Ishikawa (cell line): ENCODE data around the gene RETREG1.

Source experiments
- CEBPB ChIP-seq: IDR thresholded peaks from 2 replicates; pipeline ENCODE4 v1.6.1; 2012
- CREB1 ChIP-seq: IDR thresholded peaks from 2 replicates; pipeline ENCODE4 v1.6.1; 2012; ENCODE audit warnings: low read depth
- EGR1 ChIP-seq: IDR thresholded peaks from 2 replicates; pipeline ENCODE4 v1.6.1; 2012
- EP300 ChIP-seq: IDR thresholded peaks from 2 replicates; pipeline ENCODE4 v1.6.1; 2012; ENCODE audit warnings: borderline replicate concordance
- FOXM1 ChIP-seq: IDR thresholded peaks from 2 replicates; pipeline ENCODE4 v1.6.1; 2012; ENCODE audit warnings: low read depth, borderline replicate concordance
- NFIC ChIP-seq: IDR thresholded peaks from 2 replicates; pipeline ENCODE4 v1.6.1; 2012
- RAD21 ChIP-seq: IDR thresholded peaks from 2 replicates; pipeline ENCODE4 v1.6.1; 2012; ENCODE audit warnings: low read depth
- TAF1 ChIP-seq: IDR thresholded peaks from 2 replicates; pipeline ENCODE4 v1.6.1; 2012; ENCODE audit warnings: low read depth, mild to moderate bottlenecking
- TCF12 ChIP-seq: IDR thresholded peaks from 2 replicates; pipeline ENCODE4 v1.6.1; 2012; ENCODE audit warnings: low read depth
- TEAD4 ChIP-seq: IDR thresholded peaks from 2 replicates; pipeline ENCODE4 v1.6.1; 2012
- YY1 ChIP-seq: IDR thresholded peaks from 2 replicates; pipeline ENCODE4 v1.6.1; 2012; ENCODE audit warnings: low read depth
- ZBTB7A ChIP-seq: IDR thresholded peaks from 2 replicates; pipeline ENCODE4 v1.6.1; 2012; ENCODE audit warnings: low read depth
- TF ChIP-seq, protein P1 (sequence below): IDR thresholded peaks from 2 replicates; pipeline ENCODE4 v1.6.1; 2012
- TF ChIP-seq, protein P2 (sequence below): IDR thresholded peaks from 2 replicates; pipeline ENCODE4 v1.6.1; 2012
- TF ChIP-seq, protein P3 (sequence below): IDR thresholded peaks from 2 replicates; pipeline ENCODE4 v1.6.1; 2012; ENCODE audit warnings: low read depth, mild to moderate bottlenecking

Gene RETREG1

DNA sequence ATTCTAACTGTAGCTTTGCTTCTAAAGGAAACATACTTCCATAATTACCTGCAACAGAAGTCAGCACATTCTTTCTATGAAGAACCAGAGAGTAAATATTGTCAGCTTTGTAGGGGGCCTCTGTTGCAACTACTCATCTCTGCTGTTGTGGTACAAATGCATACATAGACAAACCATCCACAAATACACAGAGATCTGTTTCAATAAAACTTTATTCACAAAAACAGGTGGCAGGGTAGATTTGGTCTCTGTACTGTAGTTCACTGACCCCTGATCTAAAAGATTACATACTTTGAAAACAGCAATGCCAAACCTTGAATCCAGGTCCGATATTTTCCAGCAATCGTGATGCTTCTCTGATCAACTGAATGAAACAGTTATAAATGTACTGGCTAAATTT, 44.9 kb upstream of the RETREG1 start:
- TF ChIP-seq TCF12 (no peak), EP300 (no peak), ZBTB7A (no peak), TEAD4 (no peak), NFIC (no peak), CEBPB (no peak), CREB1 (no peak), TAF1 (no peak), FOXM1 (no peak), EGR1 (no peak), YY1 (no peak), RAD21 (no peak)
- TF ChIP-seq, protein P1, sequence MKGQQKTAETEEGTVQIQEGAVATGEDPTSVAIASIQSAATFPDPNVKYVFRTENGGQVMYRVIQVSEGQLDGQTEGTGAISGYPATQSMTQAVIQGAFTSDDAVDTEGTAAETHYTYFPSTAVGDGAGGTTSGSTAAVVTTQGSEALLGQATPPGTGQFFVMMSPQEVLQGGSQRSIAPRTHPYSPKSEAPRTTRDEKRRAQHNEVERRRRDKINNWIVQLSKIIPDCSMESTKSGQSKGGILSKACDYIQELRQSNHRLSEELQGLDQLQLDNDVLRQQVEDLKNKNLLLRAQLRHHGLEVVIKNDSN: no peak
- TF ChIP-seq, protein P2, sequence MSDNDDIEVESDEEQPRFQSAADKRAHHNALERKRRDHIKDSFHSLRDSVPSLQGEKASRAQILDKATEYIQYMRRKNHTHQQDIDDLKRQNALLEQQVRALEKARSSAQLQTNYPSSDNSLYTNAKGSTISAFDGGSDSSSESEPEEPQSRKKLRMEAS: no peak
- TF ChIP-seq, protein P3, sequence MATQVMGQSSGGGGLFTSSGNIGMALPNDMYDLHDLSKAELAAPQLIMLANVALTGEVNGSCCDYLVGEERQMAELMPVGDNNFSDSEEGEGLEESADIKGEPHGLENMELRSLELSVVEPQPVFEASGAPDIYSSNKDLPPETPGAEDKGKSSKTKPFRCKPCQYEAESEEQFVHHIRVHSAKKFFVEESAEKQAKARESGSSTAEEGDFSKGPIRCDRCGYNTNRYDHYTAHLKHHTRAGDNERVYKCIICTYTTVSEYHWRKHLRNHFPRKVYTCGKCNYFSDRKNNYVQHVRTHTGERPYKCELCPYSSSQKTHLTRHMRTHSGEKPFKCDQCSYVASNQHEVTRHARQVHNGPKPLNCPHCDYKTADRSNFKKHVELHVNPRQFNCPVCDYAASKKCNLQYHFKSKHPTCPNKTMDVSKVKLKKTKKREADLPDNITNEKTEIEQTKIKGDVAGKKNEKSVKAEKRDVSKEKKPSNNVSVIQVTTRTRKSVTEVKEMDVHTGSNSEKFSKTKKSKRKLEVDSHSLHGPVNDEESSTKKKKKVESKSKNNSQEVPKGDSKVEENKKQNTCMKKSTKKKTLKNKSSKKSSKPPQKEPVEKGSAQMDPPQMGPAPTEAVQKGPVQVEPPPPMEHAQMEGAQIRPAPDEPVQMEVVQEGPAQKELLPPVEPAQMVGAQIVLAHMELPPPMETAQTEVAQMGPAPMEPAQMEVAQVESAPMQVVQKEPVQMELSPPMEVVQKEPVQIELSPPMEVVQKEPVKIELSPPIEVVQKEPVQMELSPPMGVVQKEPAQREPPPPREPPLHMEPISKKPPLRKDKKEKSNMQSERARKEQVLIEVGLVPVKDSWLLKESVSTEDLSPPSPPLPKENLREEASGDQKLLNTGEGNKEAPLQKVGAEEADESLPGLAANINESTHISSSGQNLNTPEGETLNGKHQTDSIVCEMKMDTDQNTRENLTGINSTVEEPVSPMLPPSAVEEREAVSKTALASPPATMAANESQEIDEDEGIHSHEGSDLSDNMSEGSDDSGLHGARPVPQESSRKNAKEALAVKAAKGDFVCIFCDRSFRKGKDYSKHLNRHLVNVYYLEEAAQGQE: no peak

DNA sequence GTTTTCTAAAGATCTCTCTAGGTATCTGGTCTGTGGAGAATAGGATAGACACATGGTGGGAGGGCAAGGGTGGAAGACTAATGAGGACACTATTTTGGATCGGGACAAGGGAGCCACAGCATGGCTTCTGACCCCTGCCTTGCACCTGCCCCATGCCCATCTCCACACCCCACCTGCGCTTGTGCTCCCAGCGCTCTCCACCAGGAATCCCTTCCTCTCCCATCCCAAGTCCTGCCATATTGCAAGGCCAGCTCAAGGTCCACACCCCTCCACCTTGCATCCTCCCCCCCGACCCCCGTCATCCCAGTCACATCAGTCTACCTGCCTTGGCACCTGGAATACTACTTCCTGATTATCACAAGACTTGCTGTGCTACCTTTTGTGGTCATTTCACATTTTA, 44.2 kb upstream of the RETREG1 start:
- TF ChIP-seq, protein P2: no peak
- TF ChIP-seq CREB1 (no peak), TAF1 (no peak), TEAD4 (no peak), FOXM1 (no peak), EGR1 (no peak), NFIC (no peak), CEBPB (no peak)

DNA sequence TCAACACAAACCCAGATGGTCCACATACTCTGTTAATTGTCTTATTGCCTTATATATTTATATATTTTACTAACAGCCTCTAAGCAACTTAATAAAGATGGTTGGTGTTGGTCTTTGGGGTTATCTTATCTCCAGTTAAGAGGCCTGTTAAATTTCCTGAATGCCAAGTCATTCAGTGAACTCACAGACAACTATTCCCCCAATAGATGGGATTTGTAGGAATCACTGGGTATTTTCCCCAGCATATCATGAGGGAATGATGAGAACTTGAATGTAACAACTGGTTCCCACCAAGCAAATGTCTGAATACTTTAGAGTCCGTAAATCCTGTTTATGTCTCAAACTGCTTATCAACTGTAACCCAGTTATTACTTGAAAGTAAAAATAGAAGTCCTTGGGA, 42.7 kb upstream of the RETREG1 start:
- TF ChIP-seq CREB1: no peak
- TF ChIP-seq YY1: no peak
- no peak for TF ChIP-seq TEAD4
- no peak for TF ChIP-seq TAF1
- TF ChIP-seq EP300: no peak
- TF ChIP-seq, protein P3: no peak
- TF ChIP-seq, protein P1: no peak

DNA sequence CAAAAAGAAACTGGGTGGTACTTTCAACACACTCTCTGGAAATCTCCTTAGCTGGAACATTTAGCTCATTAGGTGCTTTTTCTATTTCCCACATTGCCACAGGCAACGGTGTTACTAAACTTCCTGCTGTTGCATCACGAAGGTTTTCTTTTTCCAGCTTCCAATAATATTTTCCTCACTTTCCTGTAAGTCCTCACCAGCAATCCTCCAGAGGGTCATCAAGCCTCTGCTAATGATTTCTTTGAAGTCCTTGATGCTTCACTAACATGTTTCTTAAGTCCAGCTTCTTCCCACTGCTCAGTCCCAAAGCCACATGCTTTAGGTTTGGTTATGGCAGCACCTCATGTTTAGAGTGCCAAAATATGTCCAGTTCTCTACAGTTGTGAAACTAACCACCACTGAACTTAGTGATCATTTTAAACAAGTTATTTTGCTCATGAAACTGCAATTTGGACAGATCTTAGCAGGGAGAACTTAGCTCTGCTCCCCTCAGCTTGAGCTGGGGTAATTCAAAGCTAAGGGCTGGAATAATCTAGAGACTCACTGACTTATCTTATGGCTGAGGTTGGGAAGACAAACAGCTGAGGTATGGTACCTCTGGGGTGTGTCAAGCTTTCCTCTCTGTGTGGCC, 39.9 kb upstream of the RETREG1 start:
- TF ChIP-seq, protein P1: no peak

DNA sequence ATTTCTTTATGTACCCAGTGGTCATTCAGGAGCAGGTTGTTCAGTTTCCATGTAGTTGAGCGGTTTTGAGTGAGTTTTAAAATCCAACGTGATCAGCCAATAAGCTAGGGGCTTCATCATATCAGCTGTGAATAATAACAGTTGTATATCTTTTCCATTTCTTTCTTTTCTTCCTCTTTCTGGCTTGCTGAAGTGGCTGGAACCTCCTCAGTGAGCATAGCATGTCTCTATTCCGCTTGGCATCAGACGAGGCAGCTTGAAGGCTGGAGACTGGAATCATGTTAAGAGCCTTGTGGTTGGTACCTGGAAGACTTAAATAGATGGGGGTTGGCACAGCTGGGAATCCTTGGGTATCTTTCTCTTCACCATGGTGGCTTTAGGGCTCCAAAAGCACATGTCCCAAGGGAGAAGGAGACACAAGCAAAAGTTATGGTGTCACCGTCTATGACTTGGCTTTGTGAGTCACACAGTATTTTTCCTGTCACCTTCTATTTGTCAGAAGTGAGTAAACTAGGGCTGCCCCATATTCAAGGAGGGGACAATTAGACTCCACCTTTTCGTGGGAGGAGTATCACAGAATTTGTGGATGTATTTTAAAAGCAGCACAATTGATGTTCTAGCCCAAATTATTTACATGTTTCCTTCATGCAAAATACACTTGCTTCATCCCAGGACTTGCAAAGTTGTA, 38.0 kb upstream of the RETREG1 start:
- TF ChIP-seq, protein P3: no peak
- TF ChIP-seq RAD21 (no peak), EGR1 (no peak), TAF1 (no peak), ZBTB7A (no peak), CREB1 (no peak), FOXM1 (no peak), NFIC (no peak), TEAD4 (no peak), EP300 (no peak), YY1 (no peak)
- TF ChIP-seq, protein P2: no peak
- TF ChIP-seq, protein P1: no peak
